GM19025 (cell line): ENCODE data around the gene DAZAP1.
"Not testable (repeated sequence)": the region's sequence is repeated elsewhere in the genome, so short reads cannot be mapped to it uniquely, and the experiment has no call there.

Source experiments
- ATAC-seq: cut with Tn5 transposase; IDR thresholded peaks from one replicate; pipeline ENCODE4 v1.9.1; 2021; ENCODE audit warnings: mild to moderate bottlenecking, low read depth, moderate library complexity; ENCODE audit not compliant: unreplicated experiment

DAZAP1 gene

DNA sequence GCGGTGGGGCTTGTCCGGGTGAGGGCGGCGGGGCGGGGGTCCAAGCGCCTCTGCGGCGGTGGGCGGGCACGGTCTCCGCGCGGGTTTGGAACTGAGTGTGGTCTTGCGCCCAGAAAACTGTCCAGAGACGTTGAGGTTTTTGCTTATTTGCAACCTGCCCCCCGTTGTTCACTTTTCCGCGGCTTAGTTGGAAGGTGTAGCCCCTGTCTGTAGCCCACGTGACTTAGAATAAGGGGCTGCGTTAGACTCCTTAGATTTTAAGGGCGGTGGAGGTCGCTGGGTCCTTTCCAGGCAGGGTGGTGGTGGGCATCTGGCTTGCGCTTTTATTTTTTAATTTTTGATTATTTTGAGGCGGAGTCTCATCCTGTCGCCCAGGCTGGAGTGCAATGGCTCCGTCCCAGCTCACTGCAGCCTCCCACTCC is 31.6 kb downstream of the DAZAP1 start:
- ATAC-seq = no peak

DNA sequence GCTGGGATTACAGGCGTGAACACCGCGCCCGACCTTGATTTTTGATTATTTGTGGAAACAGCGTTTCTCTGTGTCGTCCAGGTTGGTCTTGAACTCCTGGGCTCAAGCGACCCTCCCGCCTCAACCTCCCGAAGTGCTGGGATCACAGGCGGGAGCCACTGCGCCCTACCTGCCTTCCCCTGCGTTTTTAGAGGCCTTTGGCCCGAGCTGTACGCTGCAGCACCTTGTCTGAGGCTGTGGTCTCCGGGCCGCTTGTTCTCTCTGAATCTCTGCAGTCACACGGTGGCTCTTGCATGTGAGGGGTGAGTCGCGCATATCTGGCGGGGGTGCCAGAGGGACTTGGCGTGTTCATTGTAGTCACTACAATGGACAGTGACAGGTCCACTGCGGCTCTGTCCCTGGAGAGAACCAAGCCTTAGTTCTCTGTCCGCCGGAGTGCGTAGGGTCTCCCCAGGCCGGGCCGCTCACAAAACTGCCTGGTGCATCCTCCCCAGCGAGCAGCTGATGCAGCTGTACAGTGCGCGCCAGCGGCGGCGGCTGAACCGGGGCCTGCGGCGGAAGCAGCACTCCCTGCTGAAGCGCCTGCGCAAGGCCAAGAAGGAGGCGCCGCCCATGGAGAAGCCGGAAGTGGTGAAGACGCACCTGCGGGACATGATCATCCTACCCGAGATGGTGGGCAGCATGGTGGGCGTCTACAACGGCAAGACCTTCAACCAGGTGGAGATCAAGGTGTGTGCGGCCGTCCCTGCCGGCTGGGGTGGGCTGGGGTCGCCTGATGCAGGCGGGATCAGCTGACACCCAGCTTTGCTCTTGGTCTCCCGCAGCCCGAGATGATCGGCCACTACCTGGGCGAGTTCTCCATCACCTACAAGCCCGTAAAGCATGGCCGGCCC is 32.4 kb downstream of the DAZAP1 start:
- ATAC-seq = not testable (repeated sequence)

DNA sequence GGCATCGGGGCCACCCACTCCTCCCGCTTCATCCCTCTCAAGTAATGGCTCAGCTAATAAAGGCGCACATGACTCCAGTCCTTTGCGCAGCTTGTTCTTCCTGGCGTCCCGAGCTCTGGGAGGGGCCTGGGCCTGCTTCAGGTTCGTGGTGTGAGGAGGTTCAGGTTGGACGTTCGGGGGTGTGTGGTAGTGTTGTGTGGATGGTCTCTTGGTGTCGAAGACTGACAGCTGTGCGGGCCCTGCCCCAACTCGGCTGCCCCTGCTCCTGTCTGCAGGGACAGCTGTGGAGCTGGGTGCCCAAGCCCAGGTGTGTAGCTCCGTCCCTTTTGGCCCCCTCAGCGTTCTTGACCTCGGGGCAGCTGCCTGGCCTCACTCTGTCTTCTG is 33.0 kb downstream of the DAZAP1 start:
- ATAC-seq = no peak

DNA sequence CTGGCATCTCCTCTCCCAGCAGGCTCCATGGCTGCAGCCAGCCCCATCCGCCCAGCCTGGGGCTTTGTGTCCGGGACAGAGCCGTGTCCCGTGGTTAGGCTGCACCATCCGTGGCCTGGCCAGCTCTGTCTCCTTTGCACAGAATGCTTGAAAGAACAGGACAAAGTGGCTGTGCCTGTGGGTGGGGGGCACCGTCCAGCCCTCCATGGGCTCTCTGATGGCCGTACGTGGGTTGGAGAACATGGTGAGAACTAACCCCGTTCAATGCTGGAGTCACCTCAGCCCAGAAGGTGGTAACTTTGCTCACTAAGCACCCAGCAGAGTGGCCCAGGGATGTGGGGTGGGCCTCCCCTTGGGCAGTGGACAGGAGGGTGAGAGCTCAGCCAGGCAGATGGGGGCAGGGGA is 33.6 kb downstream of the DAZAP1 start:
- ATAC-seq = no peak

DNA sequence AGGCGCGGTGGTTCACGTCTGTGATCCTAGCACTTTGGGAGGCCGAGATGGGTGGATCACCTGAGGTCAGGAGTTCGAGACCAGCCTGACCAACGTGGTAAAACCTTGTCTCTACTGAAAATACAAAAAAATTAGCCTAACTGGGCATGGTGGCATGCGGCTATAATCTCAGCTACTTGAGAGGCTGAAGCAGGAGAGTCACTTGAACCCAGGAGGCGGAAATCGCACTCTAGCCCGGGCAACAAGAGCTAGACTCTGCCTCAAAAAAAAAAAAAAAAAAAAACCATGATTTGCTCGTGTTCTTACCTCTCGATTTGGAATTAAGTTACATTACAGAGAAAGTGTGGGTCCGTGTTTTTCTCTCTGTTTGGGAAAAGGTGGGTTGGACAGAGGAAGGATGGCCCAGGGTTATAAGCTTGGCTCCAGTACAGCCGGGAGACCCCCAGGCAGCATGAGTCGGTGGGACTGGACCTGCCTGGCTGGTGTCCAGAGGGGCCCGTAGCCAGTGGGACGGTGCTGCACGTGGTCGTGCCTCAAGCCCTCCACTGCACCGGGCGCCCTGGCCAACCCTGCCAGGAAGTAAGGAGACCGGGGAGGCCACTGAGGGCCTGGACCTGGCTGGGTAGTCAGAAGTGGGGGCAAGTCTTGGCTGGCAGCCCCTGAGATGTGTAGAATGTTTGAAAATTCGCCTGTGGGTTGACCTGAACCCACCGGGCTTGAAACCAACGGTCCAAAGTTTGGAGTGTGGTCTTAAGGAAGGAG is 34.5 kb downstream of the DAZAP1 start:
- no peak for ATAC-seq

DNA sequence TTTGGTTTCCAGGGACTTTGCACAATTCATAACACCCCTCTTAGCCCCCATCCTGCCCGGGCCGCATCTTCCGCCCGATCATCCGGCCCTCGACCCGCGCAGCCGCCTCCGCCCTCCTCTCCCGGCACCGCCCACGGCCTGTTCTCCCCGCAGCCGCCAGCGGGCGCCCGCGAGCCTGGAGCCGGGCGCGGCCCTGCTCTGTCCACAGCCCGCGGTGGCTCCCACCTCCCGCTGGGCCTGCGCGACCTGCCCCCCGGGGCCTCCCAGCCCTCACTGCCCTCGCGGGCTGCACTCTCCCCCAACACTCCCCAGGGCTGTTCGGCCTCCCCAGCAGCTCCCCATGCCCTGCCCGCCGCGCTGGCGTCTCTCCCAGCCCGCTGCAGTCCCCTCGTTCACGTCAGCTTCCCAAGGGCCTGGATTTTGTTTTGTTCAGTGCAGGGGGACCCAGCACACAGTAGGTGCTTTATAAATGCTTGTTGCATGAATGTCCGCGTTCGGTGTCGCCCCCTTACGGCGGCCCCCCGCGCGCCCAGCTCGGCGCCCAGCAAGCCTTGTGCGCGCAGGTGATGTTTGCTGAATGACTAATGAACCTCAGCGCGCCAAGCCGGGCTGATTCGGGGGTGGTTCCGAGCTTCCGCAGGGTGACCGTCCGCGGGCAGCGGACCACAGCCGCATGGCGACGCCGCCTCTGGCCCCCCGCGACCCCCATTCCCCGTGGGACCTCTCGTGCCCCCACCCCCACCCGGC is 38.0 kb downstream of the DAZAP1 start:
- peak; percentile 71 for ATAC-seq

DNA sequence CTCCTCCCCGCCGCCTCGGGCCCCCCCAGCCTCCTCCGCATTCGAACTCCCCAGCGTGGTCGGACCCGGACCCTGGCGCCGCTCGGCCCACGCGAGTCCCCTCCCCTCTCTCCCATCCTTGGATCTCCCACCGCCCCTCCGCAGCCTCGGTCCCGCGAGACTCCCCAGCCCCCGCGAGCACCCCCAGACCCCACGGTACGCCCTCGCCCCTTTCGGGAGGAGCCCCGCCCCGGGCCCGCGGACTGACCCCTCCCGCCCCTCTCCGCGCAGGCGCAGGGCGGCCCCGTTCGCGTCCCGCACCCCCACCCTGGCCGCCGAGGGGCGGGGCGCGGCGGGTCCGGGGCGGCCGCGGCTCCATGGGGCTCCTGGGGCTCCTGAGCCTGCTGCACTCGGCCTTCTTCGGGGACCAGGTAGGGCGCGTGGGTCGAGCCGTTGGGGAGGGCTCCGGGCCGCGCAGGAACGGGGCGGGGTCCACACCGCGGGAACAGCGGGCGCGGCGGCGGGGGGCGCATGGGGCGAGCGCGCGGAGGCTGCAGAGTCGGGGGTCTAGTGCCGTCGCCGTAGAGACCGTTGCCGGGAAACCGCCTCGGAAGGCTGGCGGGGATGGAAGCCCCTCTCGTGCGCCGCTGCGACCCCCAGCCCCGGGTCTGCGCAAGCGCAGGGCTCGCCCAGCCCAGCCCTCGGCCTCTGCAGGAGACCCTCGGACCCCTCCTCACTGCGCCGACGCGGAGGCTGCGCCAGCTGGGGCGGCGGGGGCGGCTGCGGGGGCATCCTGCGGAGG is 38.7 kb downstream of the DAZAP1 start:
- ATAC-seq = no peak

DNA sequence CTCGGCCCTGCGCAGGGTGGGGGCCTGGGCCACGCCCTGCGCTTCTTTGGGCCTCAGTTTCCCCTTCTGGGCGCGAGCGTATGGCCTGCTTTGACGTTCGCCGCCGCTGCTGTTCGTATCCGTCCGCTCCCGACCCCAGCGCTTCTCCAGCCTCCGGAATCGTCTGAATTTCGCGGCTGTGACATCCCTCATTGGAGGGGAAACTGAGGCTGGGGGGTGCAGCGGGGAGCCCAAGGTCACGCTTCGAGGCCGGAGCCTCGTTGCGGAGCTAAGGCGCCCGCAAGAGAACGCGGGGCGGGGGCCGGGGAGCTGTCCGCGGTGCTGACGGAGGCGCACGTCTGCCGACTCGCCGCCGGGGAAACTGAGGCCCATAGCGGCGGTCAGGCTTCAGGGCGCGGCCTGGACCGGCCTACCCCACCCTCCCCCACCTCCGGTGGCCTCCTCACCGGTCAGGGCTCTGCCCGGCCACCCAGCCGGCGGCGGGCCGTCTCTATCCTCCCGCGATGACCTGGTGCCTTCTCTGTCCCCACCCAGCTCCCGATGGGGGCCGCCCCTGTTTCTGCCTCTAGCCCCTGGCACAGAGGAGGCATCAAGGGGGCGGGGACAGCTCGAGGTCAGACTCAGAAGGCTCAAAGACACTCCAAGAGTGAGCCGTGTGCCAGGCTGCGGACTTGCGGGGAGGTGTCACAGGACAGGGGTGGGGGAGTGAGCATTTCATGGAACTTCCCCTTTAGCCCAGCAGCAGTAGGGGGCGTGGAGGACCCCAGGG is 39.5 kb downstream of the DAZAP1 start:
- ATAC-seq = no peak

DNA sequence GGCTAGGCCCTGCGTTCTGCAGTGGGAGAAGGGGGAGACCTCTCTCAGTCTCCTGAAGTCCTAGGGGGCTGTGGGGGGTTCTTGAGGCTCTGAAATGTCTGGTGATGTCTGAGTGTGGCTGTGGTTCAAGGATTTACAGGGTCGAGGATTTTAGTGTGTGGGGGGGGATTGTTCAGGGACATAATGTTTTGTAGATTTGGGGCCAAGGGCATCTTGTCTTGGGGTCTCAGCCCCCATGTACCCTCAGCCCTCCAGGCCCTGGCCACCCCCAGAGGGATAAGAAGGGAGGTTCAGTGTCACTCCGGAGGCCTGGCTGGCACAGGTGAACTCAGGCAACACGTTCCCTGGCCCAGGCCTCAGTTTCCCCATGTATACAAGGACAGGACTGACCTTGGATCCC is 40.1 kb downstream of the DAZAP1 start:
- ATAC-seq = no peak

DNA sequence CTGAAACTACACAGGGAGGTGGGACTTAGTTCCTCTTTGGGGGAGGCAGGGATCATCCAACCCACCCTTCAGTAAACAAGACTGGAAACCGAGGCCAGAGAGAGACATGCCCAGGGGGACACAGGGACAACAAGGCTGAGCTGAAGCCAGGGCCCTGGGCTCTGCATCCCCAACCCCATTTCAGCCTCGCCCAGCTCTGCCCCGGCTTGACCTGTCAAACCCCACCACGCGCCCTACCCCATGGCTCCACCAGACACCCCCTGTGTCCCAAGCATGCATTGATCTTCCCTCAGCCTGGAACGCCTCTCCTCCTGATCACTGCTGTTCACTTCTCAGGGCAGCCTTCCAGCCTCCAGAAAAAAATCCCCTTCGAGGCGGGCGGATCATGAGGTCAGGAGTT is 40.6 kb downstream of the DAZAP1 start:
- no peak for ATAC-seq

DNA sequence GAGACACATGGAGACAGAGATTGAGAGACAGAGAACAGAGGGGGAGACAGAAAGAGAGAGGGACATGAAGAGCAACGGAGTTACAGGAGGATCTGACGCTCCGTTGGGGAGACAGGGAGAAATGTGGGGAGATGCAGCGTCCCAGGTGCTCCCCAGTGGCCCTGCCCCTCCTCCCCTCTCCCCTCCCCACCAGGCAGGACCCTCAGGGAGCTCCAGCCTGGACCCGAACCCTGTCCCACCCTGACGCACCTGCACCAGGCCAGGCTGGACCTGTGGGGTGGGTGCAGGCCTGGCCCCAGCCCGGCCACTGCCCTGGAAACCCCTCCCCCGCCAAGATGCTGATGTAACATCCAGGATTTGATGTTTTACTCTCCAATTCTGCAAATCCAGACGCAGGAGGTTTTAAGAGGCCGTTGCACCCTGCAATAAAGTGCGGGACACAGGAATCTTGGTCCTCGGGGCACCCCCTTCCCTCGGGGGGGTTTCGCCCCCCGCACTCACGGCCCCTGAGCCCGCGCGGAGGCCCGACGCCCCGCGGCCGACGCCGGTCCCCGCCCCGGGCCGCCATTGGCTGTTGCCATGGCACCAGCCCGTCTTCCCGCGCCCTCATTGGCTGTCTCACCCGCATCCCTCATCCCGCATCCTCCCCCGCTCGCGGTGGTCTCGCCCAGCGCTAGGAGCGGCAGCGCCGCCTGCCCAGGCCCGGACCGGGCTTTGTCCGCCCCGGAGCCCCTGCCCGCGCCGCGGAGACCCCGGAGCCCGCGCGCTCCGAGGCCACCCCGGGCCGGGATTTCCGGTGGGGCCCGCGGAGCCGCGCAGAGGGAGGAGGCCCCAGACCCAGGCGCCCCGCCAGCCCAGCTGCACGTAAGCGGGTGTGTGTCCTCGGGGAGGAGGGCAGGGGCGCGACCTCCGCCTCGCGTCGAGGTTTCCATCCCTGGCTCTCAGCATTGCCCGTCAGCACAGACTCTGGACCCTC is 42.4 kb downstream of the DAZAP1 start, which contains the start of gene APC2:
Gene APC2 (plus strand): TSS at position 655 of the 976 bp plus-strand sequence. CDS start 2,881 bp downstream, outside the sequence.
- ATAC-seq = no peak

DNA sequence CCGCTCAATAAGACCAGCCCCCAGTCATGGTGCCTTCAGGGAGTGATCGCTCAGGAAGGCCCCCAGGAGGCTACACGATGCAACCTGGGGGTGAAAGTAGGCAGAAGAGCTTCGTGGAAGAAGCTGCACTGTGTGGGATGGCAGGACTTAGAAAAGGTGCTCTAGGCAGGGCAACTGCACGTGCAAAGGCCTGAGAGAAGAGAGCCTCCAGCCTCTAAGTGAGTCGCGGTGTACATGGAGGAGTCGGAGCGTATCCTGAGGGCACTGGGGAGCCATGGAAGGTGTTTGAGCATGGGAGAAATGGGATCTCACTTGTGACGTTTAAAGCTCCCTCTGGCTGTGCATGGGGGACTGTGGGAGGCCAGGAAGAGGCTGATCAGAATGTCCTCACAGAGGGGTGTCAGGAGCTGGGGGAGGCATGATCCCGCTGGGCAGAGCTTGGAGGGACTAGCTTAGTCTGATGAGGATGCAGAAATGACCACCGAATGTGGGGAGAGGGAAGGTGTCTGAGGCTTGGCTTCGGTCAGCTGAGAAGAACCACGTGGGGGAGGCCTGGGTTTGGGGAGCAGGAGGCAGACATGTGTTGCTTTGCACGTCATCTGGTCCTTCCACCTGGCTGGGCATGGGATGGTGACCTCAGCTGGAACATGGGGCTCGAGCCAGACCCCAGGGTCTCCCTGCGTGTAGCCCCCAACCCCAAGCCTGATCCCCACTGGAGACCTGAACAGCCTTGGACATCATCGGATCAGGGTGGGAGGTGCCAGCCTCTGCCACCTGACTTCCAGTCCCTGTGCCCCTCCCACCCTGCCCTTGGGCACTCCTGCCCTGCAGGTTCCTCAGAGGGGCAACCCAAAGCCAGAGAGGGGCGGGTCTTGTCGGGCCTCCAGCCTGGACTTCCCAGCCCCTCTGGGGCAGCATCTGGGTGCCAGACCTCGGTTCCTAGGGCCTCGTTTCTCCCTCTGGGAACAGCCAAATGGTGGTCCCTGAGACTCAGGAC is 43.6 kb downstream of the DAZAP1 start:
- no peak for ATAC-seq

DNA sequence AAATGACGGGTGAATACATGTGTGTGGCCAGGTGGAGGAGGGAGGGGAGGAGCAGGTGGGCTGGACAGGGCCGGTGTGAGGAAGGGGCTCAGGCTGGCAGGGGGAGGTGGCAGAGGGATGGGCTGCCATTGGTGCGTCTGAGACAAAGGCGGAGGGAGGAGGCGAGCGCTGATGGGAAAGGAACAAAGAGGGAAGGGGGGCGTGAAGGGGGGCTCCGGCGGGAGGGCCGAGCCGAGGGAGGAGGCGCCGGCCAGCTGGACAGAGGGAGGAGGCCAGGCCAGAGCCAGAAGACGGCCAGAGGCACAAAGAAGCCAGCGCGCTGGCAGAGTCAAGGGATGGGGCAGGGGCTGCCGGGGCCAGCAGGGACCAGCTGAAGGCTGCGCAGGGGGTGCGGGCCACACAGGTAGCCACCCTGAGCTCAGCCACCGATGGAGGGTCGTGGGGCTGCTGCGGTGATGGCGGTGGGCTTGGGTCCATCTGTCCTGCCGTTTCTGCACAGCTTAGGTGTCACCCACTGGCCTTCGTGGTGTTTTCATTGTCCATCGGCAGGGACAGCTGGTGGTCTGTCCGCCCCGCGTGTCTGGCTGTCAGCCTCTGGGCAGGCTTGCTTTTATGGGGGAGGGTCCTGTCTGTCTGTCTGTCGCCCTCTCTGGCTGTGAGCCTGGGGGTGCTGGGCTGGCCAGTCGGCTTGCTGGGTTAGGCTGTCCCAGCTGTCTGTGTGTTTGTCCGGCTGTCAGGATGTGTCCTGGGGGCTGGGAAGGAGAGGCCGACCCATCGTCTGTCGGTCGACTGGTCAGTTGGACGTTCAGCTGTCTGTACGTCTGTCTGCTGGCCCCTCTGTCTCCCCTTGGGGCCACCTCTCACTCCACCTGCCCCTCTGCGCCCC is 44.8 kb downstream of the DAZAP1 start:
- ATAC-seq = no peak

DNA sequence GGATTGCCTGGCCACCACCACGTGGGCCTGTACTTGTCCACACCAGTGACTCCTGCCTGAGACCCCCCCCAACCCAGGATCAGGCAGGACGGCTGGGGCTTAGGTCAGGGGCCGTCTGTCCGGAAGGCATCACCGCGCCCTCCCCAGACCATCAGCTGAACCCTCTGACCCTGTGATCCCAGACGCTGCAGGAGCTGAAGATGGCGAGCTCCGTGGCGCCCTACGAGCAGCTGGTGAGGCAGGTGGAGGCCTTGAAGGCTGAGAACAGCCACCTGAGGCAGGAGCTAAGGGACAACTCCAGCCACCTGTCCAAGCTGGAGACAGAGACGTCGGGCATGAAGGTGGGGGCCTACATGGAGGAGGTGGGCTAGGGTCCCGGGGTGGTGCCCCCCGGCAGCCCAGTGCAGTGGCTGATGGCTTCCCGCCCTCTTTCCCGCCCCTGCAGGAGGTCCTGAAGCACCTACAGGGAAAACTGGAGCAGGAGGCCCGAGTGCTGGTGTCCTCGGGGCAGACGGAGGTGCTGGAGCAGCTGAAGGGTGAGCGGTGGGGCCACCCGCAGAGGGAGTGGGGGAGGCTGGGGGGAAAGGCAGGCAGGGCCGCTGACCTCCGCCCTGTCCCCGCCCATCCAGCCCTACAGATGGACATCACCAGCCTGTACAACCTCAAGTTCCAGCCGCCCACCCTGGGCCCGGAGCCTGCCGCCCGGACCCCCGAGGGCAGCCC is 45.6 kb downstream of the DAZAP1 start:
- ATAC-seq = no peak

DNA sequence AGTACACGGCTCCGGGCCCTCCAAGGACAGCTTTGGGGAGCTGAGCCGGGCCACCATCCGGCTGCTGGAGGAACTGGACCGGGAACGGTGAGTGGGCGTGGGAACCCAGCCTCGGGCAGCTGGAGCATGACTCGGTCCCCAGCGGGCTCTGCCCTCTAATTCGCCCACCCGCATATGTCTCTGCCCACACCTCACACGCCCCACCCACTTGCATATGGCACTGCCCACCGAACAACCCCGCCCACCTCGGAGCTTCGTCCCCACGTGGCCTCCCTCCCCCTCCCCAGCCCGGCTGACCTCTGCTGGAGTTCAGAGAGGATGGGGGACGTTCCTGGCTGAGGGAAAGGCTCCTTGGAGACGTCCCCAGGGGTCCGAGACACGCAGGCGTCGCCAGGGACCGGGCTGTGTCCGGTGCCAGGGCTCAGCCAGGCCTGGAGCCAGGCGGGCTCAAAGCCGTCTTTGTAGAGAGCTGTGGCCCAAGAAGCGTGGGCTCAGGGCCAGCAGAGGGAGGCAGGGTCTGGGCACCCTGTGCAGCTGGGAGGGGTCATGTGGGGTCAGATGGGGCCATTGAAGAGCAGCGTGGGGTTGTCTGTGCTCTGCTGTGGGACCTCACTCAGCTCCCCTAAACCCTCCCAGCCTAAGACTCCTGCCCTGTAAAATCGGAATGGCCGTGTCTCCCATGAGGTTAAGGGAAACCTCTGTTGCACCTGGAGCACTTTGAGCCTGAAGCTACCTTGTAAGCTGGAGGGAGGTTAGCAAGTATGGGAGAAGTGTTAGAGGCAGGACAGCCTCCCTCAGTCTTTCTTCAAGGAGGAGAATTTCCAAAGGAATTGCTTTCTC is 46.4 kb downstream of the DAZAP1 start:
- no peak for ATAC-seq
